ENCODE measurements around the gene AIMP1.
A peak's percentile ranks its signal among the peaks of the same experiment; 100 is the strongest.
"Not testable (repeated sequence)": the region's sequence is repeated elsewhere in the genome, so short reads cannot be mapped to it uniquely, and the experiment has no call there.

The AIMP1 gene

GRCh38 chr4:106312377-106312776 lies 4.0 kb upstream of the AIMP1 start:
- DNase-seq (ENCODE audit: low read depth in 2 of 2) = no peak

- DNase-seq (ENCODE audit: low read depth in 2 of 2) = no peak
Observed at GRCh38 chr4:106312997-106313522, 3.3 kb upstream of the AIMP1 start.

- DNase-seq (ENCODE audit: low read depth in 2 of 2) = no peak
Observed at GRCh38 chr4:106314960-106315359, 1.4 kb upstream of the AIMP1 start.

- peak in 1 of 2 donors; percentile 5 for DNase-seq (ENCODE audit: low read depth in 2 of 2)
Observed at GRCh38 chr4:106315476-106315967, 828 bp upstream of the AIMP1 start.

GRCh38 chr4:106316773-106317409 lies 541 bp downstream of the AIMP1 start:
- DNase-seq (ENCODE audit: low read depth in 2 of 2) = no peak

- DNase-seq (ENCODE audit: low read depth in 2 of 2) = no peak
Observed at GRCh38 chr4:106317815-106318214, 1.5 kb downstream of the AIMP1 start.

GRCh38 chr4:106318511-106318910 lies 2.2 kb downstream of the AIMP1 start:
- DNase-seq (ENCODE audit: low read depth in 2 of 2) = no peak

- DNase-seq (ENCODE audit: low read depth in 2 of 2) = no peak
Observed at GRCh38 chr4:106320235-106320634, 3.9 kb downstream of the AIMP1 start.

- not testable (repeated sequence) for DNase-seq (ENCODE audit: low read depth in 2 of 2)
Observed at GRCh38 chr4:106321168-106321567, 4.8 kb downstream of the AIMP1 start.

GRCh38 chr4:106321814-106322213 lies 5.5 kb downstream of the AIMP1 start:
- DNase-seq (ENCODE audit: low read depth in 2 of 2) = not testable (repeated sequence)

GRCh38 chr4:106323119-106323518 lies 6.8 kb downstream of the AIMP1 start:
- no peak for DNase-seq (ENCODE audit: low read depth in 2 of 2)

- no peak for DNase-seq (ENCODE audit: low read depth in 2 of 2)
Observed at GRCh38 chr4:106325800-106326199, 9.4 kb downstream of the AIMP1 start.

GRCh38 chr4:106329041-106329618 lies 12.8 kb downstream of the AIMP1 start:
- DNase-seq (ENCODE audit: low read depth in 2 of 2) = no peak

- no peak for DNase-seq (ENCODE audit: low read depth in 2 of 2)
Observed at GRCh38 chr4:106333186-106333585, 16.8 kb downstream of the AIMP1 start.

GRCh38 chr4:106334741-106335470 lies 18.6 kb downstream of the AIMP1 start:
- no peak for DNase-seq (ENCODE audit: low read depth in 2 of 2)

- DNase-seq (ENCODE audit: low read depth in 2 of 2) = no peak
Observed at GRCh38 chr4:106336618-106337017, 20.3 kb downstream of the AIMP1 start.

- no peak for DNase-seq (ENCODE audit: low read depth in 2 of 2)
Observed at GRCh38 chr4:106337916-106338315, 21.6 kb downstream of the AIMP1 start.

GRCh38 chr4:106338671-106339070 lies 22.3 kb downstream of the AIMP1 start:
- DNase-seq (ENCODE audit: low read depth in 2 of 2) = no peak

GRCh38 chr4:106339431-106339830 lies 23.1 kb downstream of the AIMP1 start:
- no peak for DNase-seq (ENCODE audit: low read depth in 2 of 2)

GRCh38 chr4:106340774-106341173 lies 24.4 kb downstream of the AIMP1 start:
- DNase-seq (ENCODE audit: low read depth in 2 of 2) = no peak

- no peak for DNase-seq (ENCODE audit: low read depth in 2 of 2)
Observed at GRCh38 chr4:106343865-106344646, 27.7 kb downstream of the AIMP1 start.

- DNase-seq (ENCODE audit: low read depth in 2 of 2) = no peak
Observed at GRCh38 chr4:106344647-106344970, 28.3 kb downstream of the AIMP1 start.

Measured in stimulated activated CD8-positive, alpha-beta memory T cell treated with anti-CD3 and anti-CD28 coated beads, Interleukin-7, amount 100 ng/mL, for 1 hour (primary cell).